K562 (cell line): ENCODE results near the gene ZNF174. TPM values are rescaled to one million over a fixed set of nuclear protein-coding genes. Genes with fewer than 3 reads are reported as not detected.

ENCODE experiments used
- ATAC-seq: fragments of 200-7000 bp; cut with Tn5 transposase; 3 replicates; pipeline ENCODE4 v1.9.1; 2020; ENCODE audit warnings: moderate library complexity
- BruUV-seq: library from RNA; stranded (reverse); fragments of 400-500 nt; replicated peaks from 2 replicates; lab custom pipeline; 2021; lab: Mats Ljungman, UMichigan
- CTCF ChIA-PET: fragments of 300-600 bp; formaldehyde crosslinking; extraction: SDS; loops from one replicate; lab custom pipeline; 2021; ENCODE audit warnings: low intra/inter-chr PET ratio; lab: Yijun Ruan, JAX
- POLR2A ChIA-PET: fragments of 300-600, 350-650 bp; sonication (Branson Sonifier 250); formaldehyde crosslinking; extraction: SDS; loops from one replicate; lab custom pipeline; 2021; ENCODE audit warnings: antibody characterized with exemption, inconsistent platforms; lab: Yijun Ruan, JAX
- DNase-seq, 4 experiments: peaks; one replicate each; pipeline versions ENCODE4 v3.0.0 to v3.0.0-alpha.2; 2011 to 2018; ENCODE audit warnings: low spot score in 3 of 4, mixed read lengths in 3 of 4; ENCODE audit errors: extremely low read depth in 1 of 4
- FAIRE-seq: peaks from 2 replicates; lab custom pipeline; 2011; peaks lifted over from hg19 to GRCh38; lab: Jason Lieb, UNC
- H2AFZ ChIP-seq: 2 replicates; pipeline ENCODE4 v1.6.0; 2011; ENCODE audit warnings: low read depth, low read length, control low read depth, inconsistent platforms
- H3K27ac ChIP-seq: fragments of 200-600 bp; 3 replicates; pipeline ENCODE4 v1.8.0; 2011; ENCODE audit warnings: low read depth, mild to moderate bottlenecking, control low read depth, inconsistent platforms, low read length, moderate library complexity, mixed read lengths; ENCODE audit errors: extremely low read depth
- H3K27me3 ChIP-seq, 2 experiments: fragments of 300-600 bp in 1 of 2; 2 replicates in 1 of 2; 3 replicates in 1 of 2; pipeline versions ENCODE4 v1.6.0 to v1.8.0; 2011; ENCODE audit warnings: inconsistent platforms in 2 of 2, low read length in 2 of 2, mild to moderate bottlenecking in 1 of 2, mixed read lengths in 1 of 2, moderate library complexity in 1 of 2; ENCODE audit not compliant: control insufficient read depth in 2 of 2, insufficient read depth in 2 of 2
- H3K36me3 ChIP-seq: fragments of 300-600 bp; 3 replicates; pipeline ENCODE4 v1.8.0; 2011; ENCODE audit warnings: mild to moderate bottlenecking, low read length, inconsistent platforms; ENCODE audit not compliant: control insufficient read depth, insufficient read depth
- H3K4me1 ChIP-seq, 2 experiments: fragments of 200-600 bp in 1 of 2; replicated peaks in 1 of 2; 2 replicates in 1 of 2; 3 replicates in 1 of 2; pipeline versions ENCODE4 v1.5.1 to v1.8.0; 2011; ENCODE audit warnings: inconsistent platforms in 2 of 2, low read length in 2 of 2, mild to moderate bottlenecking in 1 of 2, mixed read lengths in 1 of 2, moderate library complexity in 1 of 2; ENCODE audit not compliant: control insufficient read depth in 2 of 2, insufficient read depth in 2 of 2
- H3K4me2 ChIP-seq: 2 replicates; pipeline ENCODE4 v1.6.1; 2011; ENCODE audit warnings: low read length, control low read depth, inconsistent platforms, mixed read lengths; ENCODE audit not compliant: insufficient read depth
- H3K4me3 ChIP-seq: fragments of 200-600 bp; sonication (generic), shearing (Covaris generic); 2 replicates; pipeline ENCODE4 v1.5.1; 2016; ENCODE audit warnings: control low read depth, inconsistent platforms
- H3K79me2 ChIP-seq: fragments of 200-600 bp; 3 replicates; pipeline ENCODE4 v1.8.0; 2011; ENCODE audit warnings: low read length, inconsistent platforms; ENCODE audit not compliant: control insufficient read depth, insufficient read depth
- H3K9ac ChIP-seq, 2 experiments: 2 replicates each; pipeline versions ENCODE4 v1.6.0 to v1.6.1; 2011; ENCODE audit warnings: low read depth in 2 of 2, low read length in 2 of 2, control low read depth in 1 of 2, inconsistent platforms in 1 of 2, mild to moderate bottlenecking in 1 of 2, mixed read lengths in 1 of 2; ENCODE audit not compliant: insufficient read depth in 1 of 2
- H3K9me1 ChIP-seq: one replicate; pipeline ENCODE4 v1.6.0; 2011; ENCODE audit warnings: inconsistent platforms, mild to moderate bottlenecking, low read length, moderate library complexity; ENCODE audit not compliant: control insufficient read depth, insufficient read depth
- H3K9me3 ChIP-seq: replicated peaks from 2 replicates; pipeline ENCODE4 v1.5.1; 2011; ENCODE audit warnings: low read depth, low read length, inconsistent platforms; ENCODE audit not compliant: control insufficient read depth, insufficient read depth
- H4K20me1 ChIP-seq: replicated peaks from 2 replicates; pipeline ENCODE4 v1.6.1; 2011; ENCODE audit warnings: low read length, inconsistent platforms, mixed read lengths; ENCODE audit not compliant: control insufficient read depth, insufficient read depth
- ASH1L ChIP-seq: fragments of 450-650 bp; IDR thresholded peaks from 2 replicates; pipeline ENCODE4 v1.6.1; 2018; ENCODE audit warnings: borderline replicate concordance, mild to moderate bottlenecking, low read depth; ENCODE audit not compliant: partially characterized antibody
- BCLAF1 ChIP-seq, 2 experiments: fragments of 450-650 bp in 1 of 2; IDR thresholded peaks; 2 replicates each; pipeline ENCODE4 v1.6.1; 2011 to 2017; ENCODE audit warnings: low read depth in 2 of 2, antibody characterized with exemption in 1 of 2, borderline replicate concordance in 1 of 2, low read length in 1 of 2, mild to moderate bottlenecking in 1 of 2, mixed read lengths in 1 of 2; ENCODE audit not compliant: control insufficient read depth in 1 of 2
- DNMT1 ChIP-seq: fragments of 450-650 bp; IDR thresholded peaks from 2 replicates; pipeline ENCODE4 v1.6.1; 2016; ENCODE audit warnings: antibody characterized with exemption, mild to moderate bottlenecking
- GABPA ChIP-seq: fragments of 200-800 bp; sonication (Bioruptor generic); conservative IDR thresholded peaks from 2 replicates; pipeline ENCODE4 v1.6.1; 2016; ENCODE audit warnings: low read depth, missing genetic modification characterization, missing compliant biosample characterization
- NCOA1 ChIP-seq: fragments of 450-650 bp; IDR thresholded peaks from 2 replicates; pipeline ENCODE4 v1.6.1; 2016; ENCODE audit warnings: low read depth
- RBM25 ChIP-seq: fragments of 200-400 bp; formaldehyde crosslinking; IDR thresholded peaks from 2 replicates; pipeline ENCODE4 v1.6.1; 2018; ENCODE audit warnings: low read length, low read depth, moderate library complexity; ENCODE audit not compliant: severe bottlenecking
- SLC30A9 ChIP-seq: fragments of 250-450 bp; sonication (Bioruptor Pico); IDR thresholded peaks from 2 replicates; pipeline ENCODE4 v1.8.0; 2022; ENCODE audit warnings: mild to moderate bottlenecking, moderate library complexity
- SREBF1 ChIP-seq: fragments of 150-350 bp; IDR thresholded peaks from 2 replicates; pipeline ENCODE4 v1.6.1; 2014; ENCODE audit warnings: antibody characterized with exemption, low read depth, low read length, borderline replicate concordance
- WGBS: fragments of 100-300 bp; shearing (Covaris generic); methylation state at CpG from one replicate; pipeline ENCODE4 v1.1.6; 2016; ENCODE audit warnings: low coverage, mixed read lengths; ENCODE audit not compliant: insufficient coverage; ENCODE audit errors: missing lambda C conversion rate; 5-methylcytosine and 5-hydroxymethylcytosine counted together
- in situ Hi-C: fragments of 300-500 bp; cut with MboI; formaldehyde crosslinking; loops from 4 replicates; pipeline ENCODE4 v1.15.0; 2018; ENCODE audit warnings: inconsistent platforms, mixed read lengths
- intact Hi-C: fragments of 100-400 bp; cut with micrococcal nuclease; formaldehyde crosslinking; loops from 2 replicates; pipeline ENCODE4 v1.14.2; 2022
- polyA plus RNA-seq, 8 experiments: library from polyadenylated mRNA; depleted of rRNA in 4 of 8; stranded (reverse) in 5 of 8; unstranded in 3 of 8; fragments of >200 nt; fragmentation: Nextera tagmentation in 2 of 8; fragmentation: Illumina TruSeq in 1 of 8; extraction: Ambion mirVana in 2 of 8; extraction: Trizol in 1 of 8; gene quantifications; 2 replicates each; pipeline versions ENCODE4 v1.2.1 to v1.2.3, GENCODE V29; 2011 to 2014; ENCODE audit warnings: inconsistent platforms in 1 of 8, missing spikeins in 1 of 8
- total RNA-seq, 7 experiments: library from RNA; depleted of rRNA in 6 of 7; stranded (reverse); fragments of >200 nt in 6 of 7; fragmentation: Illumina TruSeq in 2 of 7; extraction: Trizol in 2 of 7; gene quantifications; 2 replicates each; pipeline versions ENCODE4 v1.2.1 to v1.2.3, GENCODE V29; 2011 to 2021; ENCODE audit warnings: low replicate concordance in 1 of 7
- TF ChIP-seq, protein P1 (sequence below): fragments of 450-650 bp; IDR thresholded peaks from 2 replicates; pipeline ENCODE4 v1.6.1; 2017; ENCODE audit warnings: mild to moderate bottlenecking, moderate library complexity
- TF ChIP-seq, protein P2 (sequence below): fragments of 450-650 bp; IDR thresholded peaks from 2 replicates; pipeline ENCODE4 v1.6.1; 2016; ENCODE audit warnings: borderline replicate concordance

ZNF174 gene
- total and polyA plus RNA-seq, 9 of the 15 experiments (the other 6 are each of a cell fraction or from before 2014, with no cell fraction given), result 5.1 to 19.1 (median 12.5) TPM

- Histone ChIP-seq H3K4me3 (peak within 1 kb of the TSS; percentile 41), H3K79me2 (no peaks in the 10 kb centered on the region), H2AFZ (peak within 1 kb of the TSS; percentile 63), H3K4me1 (no peaks in the 10 kb centered on the region; a peak in 2 of 5 replicates), H3K9me3 (no peaks in the 10 kb centered on the region; the same call in 1 of the 2 replicates), H4K20me1 (no peaks in the 10 kb centered on the region), H3K9ac (peak within 1 kb of the TSS; percentile 19 to 45; a peak in 2 of 4 replicates), H3K9me1 (no peaks in the 10 kb centered on the region), H3K36me3 (no peaks in the 10 kb centered on the region), H3K27ac (peak within 1 kb of the TSS; percentile 41; the same call in 2 of the 3 replicates), H3K27me3 (peaks cover 0 to 4% of the 10 kb centered on the region in 2 experiments; a peak in 1 of 5 replicates), H3K4me2 (peak within 1 kb of the TSS; percentile 74)
- ATAC-seq, result peak; percentile 97
- ChIA-PET POLR2A (interaction anchor here (0.5 to 1.0 kb wide), 2 partner anchors 10 to 1232 kb away, joined by 3 to 4 read pairs; no protein-coding TSS in a partner anchor), CTCF (no interaction called here)
- peak; percentile 66 to 81 (median 72) for DNase-seq
- FAIRE-seq, result peak; percentile 85
- BruUV-seq, result no TSS peak
- intact Hi-C loops (no loop called here), in situ Hi-C loops (no loop called here)
- WGBS, result 46% methylated on average over 59 of the region's 61 CpGs
- TF ChIP-seq RBM25 (no peak), DNMT1 (no peak), GABPA (tag) (peak; percentile 84), NCOA1 (peak; percentile 24; the same call in 1 of the 2 replicates), SREBF1 (no peak), SLC30A9 (no peak), ASH1L (peak; percentile 56), BCLAF1 (IDR thresholded peaks at IDR 0.05; ENCODE audit: borderline replicate concordance in 1 of 2, control insufficient read depth in 1 of 2, low read depth in 2 of 2, low read length in 1 of 2) (no peak)
- TF ChIP-seq, protein P1, sequence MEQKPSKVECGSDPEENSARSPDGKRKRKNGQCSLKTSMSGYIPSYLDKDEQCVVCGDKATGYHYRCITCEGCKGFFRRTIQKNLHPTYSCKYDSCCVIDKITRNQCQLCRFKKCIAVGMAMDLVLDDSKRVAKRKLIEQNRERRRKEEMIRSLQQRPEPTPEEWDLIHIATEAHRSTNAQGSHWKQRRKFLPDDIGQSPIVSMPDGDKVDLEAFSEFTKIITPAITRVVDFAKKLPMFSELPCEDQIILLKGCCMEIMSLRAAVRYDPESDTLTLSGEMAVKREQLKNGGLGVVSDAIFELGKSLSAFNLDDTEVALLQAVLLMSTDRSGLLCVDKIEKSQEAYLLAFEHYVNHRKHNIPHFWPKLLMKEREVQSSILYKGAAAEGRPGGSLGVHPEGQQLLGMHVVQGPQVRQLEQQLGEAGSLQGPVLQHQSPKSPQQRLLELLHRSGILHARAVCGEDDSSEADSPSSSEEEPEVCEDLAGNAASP, result no peak
- TF ChIP-seq, protein P2, sequence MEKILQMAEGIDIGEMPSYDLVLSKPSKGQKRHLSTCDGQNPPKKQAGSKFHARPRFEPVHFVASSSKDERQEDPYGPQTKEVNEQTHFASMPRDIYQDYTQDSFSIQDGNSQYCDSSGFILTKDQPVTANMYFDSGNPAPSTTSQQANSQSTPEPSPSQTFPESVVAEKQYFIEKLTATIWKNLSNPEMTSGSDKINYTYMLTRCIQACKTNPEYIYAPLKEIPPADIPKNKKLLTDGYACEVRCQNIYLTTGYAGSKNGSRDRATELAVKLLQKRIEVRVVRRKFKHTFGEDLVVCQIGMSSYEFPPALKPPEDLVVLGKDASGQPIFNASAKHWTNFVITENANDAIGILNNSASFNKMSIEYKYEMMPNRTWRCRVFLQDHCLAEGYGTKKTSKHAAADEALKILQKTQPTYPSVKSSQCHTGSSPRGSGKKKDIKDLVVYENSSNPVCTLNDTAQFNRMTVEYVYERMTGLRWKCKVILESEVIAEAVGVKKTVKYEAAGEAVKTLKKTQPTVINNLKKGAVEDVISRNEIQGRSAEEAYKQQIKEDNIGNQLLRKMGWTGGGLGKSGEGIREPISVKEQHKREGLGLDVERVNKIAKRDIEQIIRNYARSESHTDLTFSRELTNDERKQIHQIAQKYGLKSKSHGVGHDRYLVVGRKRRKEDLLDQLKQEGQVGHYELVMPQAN, result no peak
Measured at GRCh38 chr16:3443108-3444031, 42.4 kb downstream of the ZNF174 start, which contains the start of the genes NAA60 and ZNF597. TSS of gene NAA60 (plus strand) at chr16:3443680. CDS start at chr16:3476228, 32,548 bp downstream. TSS of gene ZNF597 (minus strand) at chr16:3443504. CDS start at chr16:3443153, 351 bp downstream.
